HCT116 (cell line): ENCODE measurements around the gene ZBTB16. TPM values are rescaled to one million over a fixed set of nuclear protein-coding genes. Genes with fewer than 3 reads are reported as not detected.

ENCODE experiments used
- ATAC-seq: fragments of 200-7000 bp; cut with Tn5 transposase; 2 replicates; pipeline ENCODE4 v1.9.1; 2020; ENCODE audit warnings: mild to moderate bottlenecking, moderate library complexity
- BruUV-seq: library from RNA; stranded (reverse); fragments of 400-500 nt; replicated peaks from 2 replicates; lab custom pipeline; 2021; lab: Mats Ljungman, UMichigan
- CTCF ChIA-PET: fragments of 300-600 bp; sonication (Branson Sonifier 250); formaldehyde crosslinking; loops from one replicate; lab custom pipeline; 2021; ENCODE audit warnings: antibody characterized with exemption; lab: Charles Lee
- POLR2A ChIA-PET: fragments of 300-600, 350-600 bp; sonication (Branson Sonifier 250); formaldehyde crosslinking; loops from one replicate; lab custom pipeline; 2021; ENCODE audit warnings: antibody characterized with exemption; lab: Charles Lee
- RAD21 ChIA-PET, 2 experiments: fragments of 300-600 bp; sonication (Branson Sonifier 250); formaldehyde crosslinking; loops; one replicate each; lab custom pipeline; 2023; ENCODE audit warnings: low total read pairs in 2 of 2; ENCODE audit not compliant: uncharacterized antibody in 2 of 2, unreplicated experiment in 2 of 2, low non-redundant PET in 1 of 2; lab: Charles Lee
- DNase-seq: peaks from one replicate; pipeline ENCODE4 v3.0.0-alpha.2; 2010; ENCODE audit warnings: low read depth, low spot score
- H2AFZ ChIP-seq: fragments of 200-600 bp; shearing (Covaris generic), sonication (generic); 2 replicates; pipeline ENCODE4 v1.6.1; 2017; ENCODE audit warnings: low read depth, mixed run types, mixed read lengths, antibody characterized with exemption, low read length; ENCODE audit not compliant: poor library complexity, severe bottlenecking
- H3K27ac ChIP-seq: 2 replicates; pipeline ENCODE4 v1.5.1; 2012; ENCODE audit warnings: low read depth, low read length
- H3K27me3 ChIP-seq: fragments of 200-600 bp; sonication (generic); 2 replicates; pipeline ENCODE4 v1.6.1; 2016; ENCODE audit warnings: mixed run types, low read length, mixed read lengths; ENCODE audit not compliant: insufficient read depth
- H3K36me3 ChIP-seq, 2 experiments: fragments of 200-500 bp in 1 of 2; fragments of 200-600 bp in 1 of 2; sonication (Bioruptor generic) in 1 of 2; sonication (generic) in 1 of 2; 2 replicates each; pipeline versions ENCODE4 v1.5.1 to v1.6.1; 2014 to 2016; ENCODE audit warnings: low read length in 2 of 2, inconsistent platforms in 1 of 2, mixed read lengths in 1 of 2, mixed run types in 1 of 2; ENCODE audit not compliant: insufficient read depth in 2 of 2, control insufficient read depth in 1 of 2
- H3K4me1 ChIP-seq, 2 experiments: fragments of 200-600 bp in 1 of 2; sonication (generic) in 1 of 2; 2 replicates each; pipeline versions ENCODE4 v1.5.1 to v1.6.1; 2012 to 2017; ENCODE audit warnings: low read length in 2 of 2, inconsistent platforms in 1 of 2, mild to moderate bottlenecking in 1 of 2, mixed read lengths in 1 of 2, mixed run types in 1 of 2, moderate library complexity in 1 of 2; ENCODE audit not compliant: insufficient read depth in 2 of 2, control insufficient read depth in 1 of 2
- H3K4me2 ChIP-seq: fragments of 200-600 bp; sonication (generic); 2 replicates; pipeline ENCODE4 v1.6.1; 2017; ENCODE audit warnings: mixed run types, low read length, mixed read lengths
- H3K4me3 ChIP-seq, 2 experiments: fragments of 200-600 bp in 1 of 2; sonication (generic) in 1 of 2; replicated peaks in 1 of 2; 2 replicates each; pipeline ENCODE4 v1.5.1; 2011 to 2016; ENCODE audit warnings: low read length in 2 of 2, control low read depth in 1 of 2, low read depth in 1 of 2, mild to moderate bottlenecking in 1 of 2, mixed read lengths in 1 of 2, mixed run types in 1 of 2
- H3K79me2 ChIP-seq: fragments of 200-600 bp; sonication (generic); 2 replicates; pipeline ENCODE4 v1.6.1; 2017; ENCODE audit warnings: mild to moderate bottlenecking, mixed run types, low read length, moderate library complexity, mixed read lengths; ENCODE audit not compliant: insufficient read depth
- H3K9ac ChIP-seq: fragments of 200-600 bp; sonication (generic); 2 replicates; pipeline ENCODE4 v1.6.1; 2016; ENCODE audit warnings: low read length, mixed read lengths
- H3K9me2 ChIP-seq: fragments of 200-600 bp; sonication (generic), shearing (Covaris generic); 2 replicates; pipeline ENCODE4 v1.6.1; 2017; ENCODE audit warnings: mixed run types, mild to moderate bottlenecking, moderate library complexity; ENCODE audit not compliant: insufficient read depth
- H3K9me3 ChIP-seq, 2 experiments: fragments of 200-500 bp in 1 of 2; fragments of 200-600 bp in 1 of 2; sonication (Bioruptor generic) in 1 of 2; sonication (generic) in 1 of 2; 2 replicates each; pipeline ENCODE4 v1.6.1; 2014 to 2017; ENCODE audit warnings: low read length in 2 of 2, mixed read lengths in 2 of 2, inconsistent platforms in 1 of 2, low read depth in 1 of 2, mild to moderate bottlenecking in 1 of 2, mixed run types in 1 of 2, moderate library complexity in 1 of 2; ENCODE audit not compliant: control insufficient read depth in 1 of 2, insufficient read depth in 1 of 2
- H4K20me1 ChIP-seq: fragments of 200-600 bp; sonication (generic), shearing (Covaris generic); 2 replicates; pipeline ENCODE4 v1.6.1; 2017; ENCODE audit warnings: mixed run types, mild to moderate bottlenecking, moderate library complexity; ENCODE audit not compliant: insufficient read depth
- ATF3 ChIP-seq: IDR thresholded peaks from 2 replicates; pipeline ENCODE4 v1.6.1; 2012
- CTCF ChIP-seq, 3 experiments: fragments of 200-600 bp in 1 of 3; sonication (generic) in 1 of 3; IDR thresholded peaks in 2 of 3; conservative IDR thresholded peaks in 1 of 3; 2 replicates each; pipeline ENCODE4 v1.5.1; 2012 to 2017; ENCODE audit warnings: low read depth in 2 of 3, low read length in 2 of 3, antibody characterized with exemption in 1 of 3, borderline replicate concordance in 1 of 3, control low read depth in 1 of 3, mild to moderate bottlenecking in 1 of 3, mixed read lengths in 1 of 3, mixed run types in 1 of 3, moderate library complexity in 1 of 3; ENCODE audit not compliant: insufficient read depth in 1 of 3
- FOSL1 ChIP-seq: IDR thresholded peaks from 2 replicates; pipeline ENCODE4 v1.6.1; 2012; ENCODE audit warnings: low read depth
- REST ChIP-seq: IDR thresholded peaks from 2 replicates; pipeline ENCODE4 v1.6.1; 2012; ENCODE audit warnings: low read depth
- intact Hi-C: fragments of 100-400 bp; cut with micrococcal nuclease; formaldehyde crosslinking; loops from 2 replicates; pipeline ENCODE4 v1.10.0; 2022
- total RNA-seq: library from RNA; stranded (reverse); gene quantifications from one replicate; pipeline ENCODE4 v1.2.1, GENCODE V29; 2021; ENCODE audit not compliant: unreplicated experiment

The ZBTB16 gene
- total RNA-seq, 1 experiment from 2014 or later: 0.30 TPM

GRCh38 chr11:114076921-114077331 is 17.4 kb downstream of the ZBTB16 start:
- no peak for DNase-seq
- Histone ChIP-seq H3K9me3 (no peaks in the 10 kb centered on the region), H3K4me3 (no peak overlapping the region), H3K9me2 (no peaks in the 10 kb centered on the region), H3K27me3 (peaks cover 33% of the 10 kb centered on the region), H3K9ac (no peak overlapping the region), H2AFZ (no peak overlapping the region), H3K36me3 (no peaks in the 10 kb centered on the region), H3K79me2 (no peaks in the 10 kb centered on the region), H3K4me2 (no peak overlapping the region), H3K4me1 (no peaks in the 10 kb centered on the region), H4K20me1 (no peaks in the 10 kb centered on the region), H3K27ac (no peak overlapping the region)
- no peak for TF ChIP-seq ATF3
- no peak for TF ChIP-seq CTCF (IDR thresholded peaks at IDR 0.05 in 2 of 3, conservative IDR thresholded peaks at IDR 0.05 in 1 of 3; ENCODE audit: borderline replicate concordance in 1 of 3, insufficient read depth in 1 of 3, low read depth in 2 of 3, low read length in 2 of 3)
- no peak for TF ChIP-seq REST
- no peak for TF ChIP-seq FOSL1
- intact Hi-C loops: no loop called here
- no peak for ATAC-seq
- RAD21 ChIA-PET: no interaction called here
- CTCF ChIA-PET: no interaction called here
- POLR2A ChIA-PET: no interaction called here
- BruUV-seq: no TSS peak
